NCI-H524 (cell line): ENCODE results near the gene PCDHGA1.
A peak's percentile ranks its signal among the peaks of the same experiment; 100 is the strongest.
"Not testable (repeated sequence)": the region's sequence is repeated elsewhere in the genome, so short reads cannot be mapped to it uniquely, and the experiment has no call there.

Source experiments
- DNase-seq, 2 experiments: peaks; one replicate each; lab custom pipeline; 2025; lab: John Stamatoyannopoulos, UW

The PCDHGA1 gene

DNA sequence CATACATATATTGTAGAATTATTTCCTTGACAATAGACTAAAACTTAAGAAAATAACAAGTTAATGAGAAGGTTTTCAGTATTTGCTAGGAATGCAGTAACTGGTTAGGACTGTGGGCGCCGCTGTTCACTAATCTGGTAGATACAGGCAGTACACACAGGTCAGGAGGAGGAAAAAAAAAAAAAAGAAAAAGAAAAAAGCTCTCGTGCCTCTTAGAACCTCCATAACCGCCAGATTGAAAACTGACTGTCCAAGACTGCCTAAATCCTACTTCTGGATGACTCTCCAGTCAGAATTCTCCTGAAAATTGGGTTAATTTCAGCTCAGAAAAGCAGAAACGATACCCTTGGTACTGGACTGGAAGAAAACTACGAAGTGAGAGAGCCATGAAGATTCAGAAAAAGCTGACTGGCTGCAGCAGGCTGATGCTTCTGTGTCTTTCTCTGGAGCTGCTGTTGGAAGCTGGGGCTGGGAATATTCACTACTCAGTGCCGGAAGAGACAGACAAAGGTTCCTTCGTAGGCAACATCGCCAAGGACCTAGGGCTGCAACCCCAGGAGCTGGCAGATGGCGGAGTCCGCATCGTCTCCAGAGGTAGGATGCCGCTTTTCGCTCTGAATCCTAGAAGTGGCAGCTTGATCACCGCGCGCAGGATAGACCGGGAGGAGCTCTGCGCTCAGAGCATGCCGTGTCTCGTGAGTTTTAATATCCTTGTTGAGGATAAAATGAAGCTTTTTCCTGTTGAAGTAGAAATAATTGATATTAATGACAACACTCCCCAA, at the start of gene PCDHGA1:
TSS of gene PCDHGA1 (plus strand) at position 216 of the 782 bp plus-strand sequence.
- DNase-seq = peak in 1 of 2 experiments; percentile 0

DNA sequence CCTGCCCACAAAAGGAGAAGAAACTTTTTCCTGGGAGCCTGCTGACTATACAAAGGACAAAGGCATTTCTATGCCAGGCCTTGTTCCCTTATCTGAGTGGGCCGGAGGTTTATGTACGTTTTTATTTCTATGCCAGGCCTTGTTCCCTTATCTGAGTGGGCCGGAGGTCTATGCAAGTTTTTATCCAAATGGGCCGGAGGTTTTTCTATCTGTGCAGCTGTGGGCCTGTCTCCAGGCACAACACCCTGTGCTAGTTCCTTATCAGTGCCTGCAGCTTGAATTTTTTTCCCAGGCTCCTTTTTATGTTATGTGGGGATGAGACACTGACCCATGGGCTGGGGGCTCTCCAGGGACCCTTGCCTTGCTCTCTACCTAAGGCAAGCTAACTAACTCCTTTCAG, 31.9 kb upstream of the PCDHGA1 start:
- no peak for DNase-seq

DNA sequence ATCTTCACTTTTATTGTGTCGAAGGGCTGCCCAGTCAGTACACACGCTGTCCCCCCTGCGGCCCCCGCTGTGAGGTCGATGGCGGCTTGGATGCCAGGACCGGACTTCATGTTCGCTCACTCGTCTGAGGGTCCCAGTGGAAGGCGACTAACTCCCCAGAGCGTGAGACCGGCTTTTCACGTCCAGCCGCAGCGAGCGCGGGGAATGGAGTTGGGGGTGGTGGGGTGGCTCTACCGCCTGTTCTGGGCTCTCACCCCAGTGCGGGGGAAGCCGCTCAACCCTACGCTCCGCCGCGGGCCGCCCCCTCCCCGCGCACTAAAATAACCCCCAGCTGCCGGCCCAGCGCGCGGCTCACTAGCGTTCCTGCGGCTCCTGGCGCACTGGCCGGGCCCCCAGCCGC, 26.6 kb upstream of the PCDHGA1 start, which contains the start of gene SLC25A2:
TSS of gene SLC25A2 (minus strand) at position 294 of the 400 bp plus-strand sequence. CDS start at position 110, 184 bp downstream.
- no peak for DNase-seq

DNA sequence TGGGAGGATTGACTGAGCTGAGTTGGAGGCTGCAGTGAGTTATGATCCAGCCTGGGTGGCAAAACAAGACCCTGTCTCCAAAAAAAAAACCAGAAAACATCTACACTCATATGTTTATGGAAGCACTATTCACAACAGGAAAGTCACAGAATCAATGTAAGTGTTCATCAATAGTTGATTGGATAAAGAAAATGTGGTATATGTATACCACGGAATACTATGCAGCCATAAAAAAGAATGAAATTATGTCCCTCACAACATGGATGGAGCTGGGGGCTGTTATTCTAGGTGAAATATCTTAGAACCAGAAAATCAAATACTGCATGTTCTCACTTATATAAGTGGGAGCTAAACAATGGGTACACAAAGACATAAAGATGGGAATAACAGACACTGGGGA, 23.7 kb upstream of the PCDHGA1 start:
- no peak for DNase-seq

DNA sequence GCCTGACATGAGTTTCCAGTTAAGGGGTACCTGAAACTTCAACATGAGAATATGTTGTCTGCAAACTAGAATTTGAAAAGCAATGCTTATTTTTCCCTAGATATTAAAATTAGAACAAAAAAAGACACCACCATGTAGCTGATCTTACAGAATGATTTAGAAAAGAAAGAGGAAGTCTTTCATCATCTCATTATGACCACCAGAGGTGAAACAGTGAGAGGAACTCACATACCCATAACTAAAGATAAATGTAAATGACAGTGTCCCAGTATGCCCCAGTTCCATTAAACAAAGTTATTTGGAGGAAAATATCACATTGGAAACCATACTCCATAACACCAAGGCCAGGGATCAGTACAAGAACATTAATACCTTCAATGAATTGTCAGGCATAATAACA, 16.6 kb upstream of the PCDHGA1 start:
- no peak for DNase-seq

DNA sequence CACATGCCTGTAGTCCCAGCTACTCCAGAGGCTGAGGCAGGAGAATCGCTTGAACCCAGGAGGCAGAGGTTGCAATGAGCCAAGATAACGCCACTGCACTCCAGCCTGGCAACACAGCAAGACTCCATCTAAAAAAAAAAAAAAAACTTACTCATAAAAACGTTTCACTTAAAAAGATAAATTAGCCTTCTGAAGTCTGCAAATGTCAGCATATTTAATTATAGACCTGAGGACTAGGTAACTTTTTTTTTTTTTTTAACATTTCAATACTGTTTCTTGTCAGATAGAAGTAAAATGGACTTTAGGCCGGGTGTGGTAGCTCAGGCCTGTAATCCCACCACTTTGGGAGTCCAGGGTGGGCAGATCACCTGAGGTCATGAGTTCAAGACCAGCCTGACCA, 13.4 kb upstream of the PCDHGA1 start:
- not testable (repeated sequence) for DNase-seq

DNA sequence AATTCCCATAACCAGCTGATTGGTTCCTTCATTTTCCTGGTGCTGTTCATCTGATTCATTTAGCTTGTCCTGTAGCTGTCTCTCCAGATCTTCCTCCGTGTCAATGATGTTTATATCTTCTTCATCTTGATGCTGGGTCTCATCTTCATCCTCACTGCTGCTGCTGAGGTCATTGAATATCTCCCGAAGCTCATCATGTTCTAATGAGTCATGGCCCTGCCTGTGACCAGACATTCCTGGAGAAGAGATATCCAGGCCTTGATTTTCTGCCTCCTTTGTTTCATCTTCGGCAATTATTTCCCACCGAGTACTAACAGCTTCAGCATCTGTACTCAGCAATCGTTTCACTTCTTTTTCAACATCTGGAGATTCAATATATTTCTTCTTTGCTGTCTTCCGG, 11.1 kb upstream of the PCDHGA1 start:
- no peak for DNase-seq

DNA sequence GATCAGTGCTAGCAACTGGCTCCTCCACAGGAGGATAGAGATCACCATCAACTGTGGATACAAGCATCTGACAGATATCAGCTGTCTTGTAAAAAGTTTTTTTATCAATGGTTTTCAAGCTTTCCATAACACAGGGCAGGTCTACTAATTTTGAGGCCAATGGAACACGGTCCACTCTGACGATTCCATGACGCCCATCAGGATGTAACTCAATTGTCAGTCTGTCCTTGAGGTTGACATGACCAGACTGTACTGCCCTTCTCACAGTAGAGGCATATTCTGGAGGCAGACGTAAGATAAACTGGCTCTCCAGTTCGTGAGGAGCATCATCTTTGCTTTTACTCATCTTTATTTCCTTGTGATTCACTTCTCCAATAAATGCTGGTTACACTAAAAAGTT, 10.6 kb upstream of the PCDHGA1 start:
- DNase-seq = no peak

DNA sequence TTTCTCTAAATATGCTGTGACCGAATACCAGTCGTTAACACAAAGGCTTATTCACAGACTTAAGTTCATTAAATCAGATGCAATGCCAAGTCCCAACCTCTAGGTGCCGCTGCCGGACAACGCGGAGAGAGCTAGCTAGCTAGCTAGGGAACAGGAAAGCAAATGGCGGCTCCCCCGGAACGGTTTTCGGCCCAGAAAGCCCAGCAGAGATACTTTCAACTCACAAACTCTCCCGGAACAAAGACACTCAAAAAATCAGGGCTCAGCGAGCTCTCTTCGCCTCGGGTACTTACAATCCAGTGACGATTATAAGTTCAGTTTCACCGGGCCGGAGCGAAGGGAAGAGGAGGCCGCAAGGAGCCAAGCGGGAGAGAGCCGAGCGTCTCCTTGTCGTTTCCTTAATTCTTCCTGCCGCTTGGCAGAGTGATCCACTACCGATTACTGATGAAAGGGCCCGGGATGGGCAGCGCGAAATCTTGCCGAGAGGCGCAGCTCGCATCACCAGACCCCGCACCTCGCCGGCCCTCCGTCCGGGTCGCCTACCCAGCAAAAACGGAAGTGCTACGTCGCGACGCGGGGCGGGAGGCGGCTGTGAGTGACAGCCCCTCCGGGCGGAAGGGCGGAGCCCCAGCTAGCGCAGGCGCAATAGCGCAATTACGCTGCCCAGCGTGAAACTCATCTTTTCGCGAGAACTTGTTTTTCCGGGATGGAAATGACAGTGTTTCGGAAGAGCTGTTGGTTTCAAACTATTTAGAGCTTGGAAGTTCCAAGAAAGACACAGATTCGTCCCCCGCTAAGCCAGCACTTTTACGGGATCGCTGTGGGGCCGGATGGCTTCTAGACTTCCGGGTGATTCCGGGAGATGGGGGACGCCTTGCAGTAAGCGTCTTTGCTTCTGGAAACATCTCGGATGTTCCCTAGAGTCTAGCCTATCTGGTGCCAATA, 9.8 kb upstream of the PCDHGA1 start, which contains the start of gene TAF7:
TSS of gene TAF7 (minus strand) at position 560 of the 945 bp plus-strand sequence. CDS start 740 bp downstream, outside the sequence.
- peak; percentile 76 to 89 for DNase-seq

DNA sequence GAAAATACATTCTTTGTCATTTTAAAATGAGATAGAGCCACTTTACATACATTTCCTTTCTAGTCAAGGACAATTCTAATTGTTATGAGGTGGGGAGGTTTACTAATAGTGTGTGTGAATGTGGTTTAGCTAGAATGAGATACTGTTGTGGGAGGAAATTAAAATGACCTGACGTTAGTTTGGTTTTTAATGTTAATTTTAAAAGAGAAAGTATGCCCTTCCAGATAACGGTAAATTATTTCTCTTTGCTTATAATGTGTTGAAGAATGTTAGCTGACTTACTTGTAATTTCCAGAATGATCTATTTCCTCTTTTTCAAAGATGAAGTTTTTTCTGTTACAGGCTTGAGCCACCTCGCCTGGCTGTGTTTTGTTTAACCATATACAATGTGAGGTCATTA, 8.1 kb upstream of the PCDHGA1 start:
- no peak for DNase-seq

DNA sequence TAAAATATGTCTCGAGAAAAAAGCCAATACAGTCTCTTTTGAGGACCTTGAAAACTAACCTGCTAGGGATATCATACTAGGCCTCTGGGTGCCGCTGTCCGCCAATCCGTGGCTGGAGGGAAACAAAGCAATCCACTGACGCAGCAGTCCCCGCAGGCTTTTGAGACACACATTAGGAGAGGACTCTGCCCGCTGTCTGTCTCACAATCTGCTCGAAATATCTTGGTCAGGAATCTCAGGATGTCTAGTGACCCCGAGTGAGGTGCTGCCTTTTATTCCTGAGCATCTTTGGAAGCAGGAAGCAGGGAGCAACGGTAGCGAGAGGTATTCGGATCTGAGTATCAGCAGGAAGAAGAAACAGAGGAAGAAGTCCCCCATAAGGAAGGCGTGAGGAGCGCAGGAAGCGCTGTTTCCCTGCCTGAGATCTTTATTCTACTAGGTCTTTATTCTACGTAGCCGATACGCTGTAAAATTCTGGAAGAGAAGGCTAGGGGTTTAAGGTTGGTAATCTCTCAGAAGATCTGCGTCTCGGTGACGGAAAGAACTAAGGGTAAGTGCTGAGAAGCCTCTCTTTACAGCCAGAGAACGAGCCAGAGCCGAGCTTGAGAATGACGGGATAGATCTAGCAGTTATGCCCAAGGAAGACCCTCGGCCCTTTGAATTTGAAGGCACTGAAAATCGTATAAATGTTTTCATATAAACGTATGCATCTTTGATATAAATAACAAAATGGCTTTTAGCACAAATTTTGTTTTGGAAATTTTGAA, 4.0 kb upstream of the PCDHGA1 start:
- DNase-seq = peak; percentile 1 to 28

DNA sequence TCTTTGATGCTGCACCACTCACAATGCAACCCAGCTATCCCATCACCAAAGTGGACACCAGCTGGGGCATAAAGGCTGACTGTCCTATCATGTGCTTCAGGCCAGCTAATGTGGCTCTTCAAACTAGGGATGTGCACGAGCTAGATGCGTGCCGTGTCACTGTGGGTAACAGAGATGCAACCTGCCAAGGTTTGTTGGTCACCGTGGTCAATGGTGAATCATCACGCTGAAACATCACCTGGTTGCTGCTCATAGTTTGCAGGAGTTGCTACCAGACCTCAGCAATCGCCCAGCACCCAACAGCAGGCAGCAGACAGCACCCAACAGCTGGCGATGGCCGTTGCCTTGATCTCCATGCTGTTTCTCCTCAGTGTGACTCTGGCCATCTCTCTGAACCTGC, 2.1 kb upstream of the PCDHGA1 start:
- no peak for DNase-seq

DNA sequence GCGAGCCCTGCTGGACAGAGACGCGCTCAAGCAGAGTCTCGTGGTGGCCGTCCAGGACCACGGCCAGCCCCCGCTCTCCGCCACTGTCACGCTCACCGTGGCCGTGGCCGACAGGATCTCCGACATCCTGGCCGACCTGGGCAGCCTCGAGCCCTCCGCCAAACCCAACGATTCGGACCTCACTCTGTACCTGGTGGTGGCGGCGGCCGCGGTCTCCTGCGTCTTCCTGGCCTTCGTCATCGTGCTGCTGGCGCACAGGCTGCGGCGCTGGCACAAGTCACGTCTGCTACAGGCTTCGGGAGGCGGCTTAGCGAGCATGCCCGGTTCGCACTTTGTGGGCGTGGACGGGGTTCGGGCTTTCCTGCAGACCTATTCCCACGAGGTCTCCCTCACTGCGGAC, 2.3 kb downstream of the PCDHGA1 start:
- not testable (repeated sequence) for DNase-seq

DNA sequence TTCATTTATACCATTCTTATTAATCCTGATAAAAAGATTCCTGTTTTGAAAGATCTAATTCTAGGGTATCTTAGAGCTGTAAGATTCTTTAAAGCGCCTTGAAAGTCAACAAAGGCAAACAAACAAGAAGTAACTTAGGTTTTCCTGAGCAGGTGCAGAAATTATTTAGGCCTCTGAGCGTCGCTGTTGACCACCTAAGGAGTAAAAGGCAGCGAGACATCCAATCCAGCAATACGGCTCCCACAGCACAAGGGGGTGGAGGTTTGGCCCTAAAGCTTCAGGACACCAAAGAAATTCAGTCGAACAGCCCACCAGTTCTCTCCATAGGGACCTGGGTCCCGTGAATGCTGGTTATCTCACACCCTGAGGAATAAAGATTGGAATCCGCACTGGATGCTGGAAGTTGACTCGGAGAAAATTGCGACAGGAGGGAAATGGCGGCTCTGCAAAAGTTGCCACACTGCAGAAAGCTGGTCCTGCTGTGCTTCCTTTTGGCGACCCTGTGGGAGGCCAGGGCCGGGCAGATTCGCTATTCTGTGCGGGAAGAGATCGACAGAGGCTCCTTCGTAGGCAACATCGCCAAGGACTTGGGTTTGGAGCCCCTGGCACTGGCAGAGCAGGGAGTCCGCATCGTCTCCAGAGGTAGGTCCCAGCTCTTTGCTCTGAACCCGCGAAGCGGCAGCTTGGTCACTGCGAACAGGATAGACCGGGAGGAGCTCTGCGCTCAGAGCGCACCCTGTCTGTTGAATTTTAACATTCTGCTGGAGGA, 8.4 kb downstream of the PCDHGA1 start, which contains the start of gene PCDHGA2:
TSS of gene PCDHGA2 (plus strand) at position 223 of the 769 bp plus-strand sequence.
- peak in 1 of 2 experiments; percentile 13 for DNase-seq

DNA sequence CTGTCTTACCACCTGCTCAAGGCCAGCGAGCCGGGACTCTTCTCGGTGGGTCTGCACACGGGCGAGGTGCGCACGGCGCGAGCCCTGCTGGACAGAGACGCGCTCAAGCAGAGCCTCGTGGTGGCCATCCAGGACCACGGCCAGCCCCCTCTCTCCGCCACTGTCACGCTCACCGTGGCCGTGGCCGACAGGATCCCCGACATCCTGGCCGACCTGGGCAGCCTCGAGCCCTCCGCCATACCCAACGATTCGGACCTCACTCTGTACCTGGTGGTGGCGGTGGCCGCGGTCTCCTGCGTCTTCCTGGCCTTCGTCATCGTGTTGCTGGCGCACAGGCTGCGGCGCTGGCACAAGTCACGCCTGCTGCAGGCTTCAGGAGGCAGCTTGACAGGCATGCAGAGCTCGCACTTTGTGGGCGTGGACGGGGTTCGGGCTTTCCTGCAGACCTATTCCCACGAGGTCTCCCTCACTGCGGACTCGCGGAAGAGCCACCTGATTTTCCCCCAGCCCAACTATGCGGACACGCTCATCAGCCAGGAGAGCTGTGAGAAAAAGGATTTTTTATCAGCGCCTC, 10.6 kb downstream of the PCDHGA1 start:
- not testable (repeated sequence) for DNase-seq

DNA sequence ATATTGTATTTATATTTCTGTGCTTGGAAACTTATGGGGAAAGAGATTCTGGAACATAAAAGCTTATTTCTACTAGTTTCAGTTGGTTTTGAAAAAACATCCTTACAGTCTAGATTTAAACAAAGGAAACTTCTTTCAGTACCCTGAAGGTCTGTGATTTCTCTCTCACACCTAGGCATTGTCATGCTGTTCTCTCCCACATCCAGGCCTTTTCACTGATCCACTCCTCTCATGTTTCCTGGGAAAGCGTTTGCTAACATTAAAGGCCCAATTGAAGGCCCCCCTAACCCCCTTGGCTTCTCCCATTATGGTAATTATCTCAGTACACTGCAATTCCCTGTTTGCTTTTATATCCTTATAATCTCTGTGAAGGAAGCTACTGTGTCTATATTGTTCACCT, 12.5 kb downstream of the PCDHGA1 start:
- DNase-seq = no peak

DNA sequence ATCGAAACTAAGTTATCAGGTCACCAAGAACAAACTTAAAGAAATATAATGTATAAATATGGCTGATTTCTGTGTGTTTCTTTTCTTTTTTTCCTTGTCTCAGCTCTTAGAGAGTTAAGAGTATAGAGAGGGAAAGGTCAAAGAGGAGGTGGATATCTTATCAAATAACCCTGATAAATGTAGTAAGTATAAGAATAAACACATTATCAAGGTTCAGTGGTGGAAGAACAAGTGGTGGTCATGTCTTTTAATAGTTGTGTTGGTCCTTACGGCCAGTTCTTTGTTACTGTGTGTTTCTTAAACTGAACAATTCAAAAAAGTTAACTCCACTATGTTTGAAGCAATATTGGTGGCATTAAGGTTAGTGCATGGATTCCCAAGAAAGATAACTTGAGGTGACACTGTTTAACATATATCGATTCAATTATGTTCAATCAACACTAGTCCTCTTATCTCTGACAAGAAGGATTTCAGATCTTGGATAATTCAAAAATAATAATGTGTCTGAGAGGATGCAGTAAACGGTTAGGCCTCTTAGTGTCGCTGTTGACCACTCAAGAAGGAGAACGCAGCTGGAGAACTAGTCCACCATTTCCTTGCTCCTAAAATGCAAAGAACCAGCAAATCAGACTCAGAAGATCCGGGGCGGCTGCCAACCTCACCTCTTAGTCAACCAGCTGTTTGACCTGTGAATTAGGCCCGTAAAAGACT, 13.1 kb downstream of the PCDHGA1 start, which contains the start of gene PCDHGA3:
TSS of gene PCDHGA3 (plus strand) at position 588 of the 711 bp plus-strand sequence. CDS start 205 bp downstream, outside the sequence.
- peak in 1 of 2 experiments; percentile 0 for DNase-seq

DNA sequence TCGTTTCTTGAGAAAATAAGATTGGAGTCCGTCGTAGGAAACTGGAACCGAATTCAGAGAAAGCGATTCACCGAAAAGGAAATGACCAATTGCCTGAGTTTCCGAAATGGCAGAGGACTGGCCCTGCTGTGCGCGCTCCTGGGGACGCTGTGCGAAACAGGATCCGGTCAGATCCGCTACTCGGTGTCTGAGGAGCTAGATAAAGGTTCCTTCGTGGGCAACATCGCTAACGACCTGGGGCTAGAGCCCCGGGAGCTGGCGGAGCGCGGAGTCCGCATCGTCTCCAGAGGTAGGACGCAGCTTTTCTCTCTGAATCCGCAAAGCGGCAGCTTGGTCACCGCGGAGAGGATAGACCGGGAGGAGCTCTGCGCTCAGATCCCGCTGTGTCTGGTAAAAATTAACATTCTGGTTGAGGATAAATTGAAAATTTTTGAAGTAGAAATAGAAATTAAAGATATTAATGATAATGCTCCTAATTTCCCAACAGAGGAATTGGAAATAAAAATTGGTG, 13.7 kb downstream of the PCDHGA1 start:
- DNase-seq = no peak

DNA sequence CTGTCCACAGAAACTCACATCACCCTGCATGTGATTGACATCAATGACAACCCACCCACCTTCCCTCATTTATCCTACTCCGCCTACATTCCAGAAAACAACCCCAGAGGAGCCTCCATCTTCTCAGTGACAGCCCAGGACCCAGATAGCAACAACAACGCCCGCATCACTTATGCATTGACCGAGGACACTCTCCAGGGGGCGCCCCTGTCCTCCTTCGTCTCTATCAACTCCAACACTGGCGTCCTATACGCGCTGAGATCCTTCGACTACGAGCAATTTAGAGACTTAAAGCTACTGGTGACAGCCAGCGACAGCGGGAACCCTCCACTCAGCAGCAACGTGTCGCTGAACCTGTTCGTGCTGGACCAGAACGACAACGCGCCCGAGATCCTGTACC, 15.0 kb downstream of the PCDHGA1 start:
- no peak for DNase-seq
